Panc1 (cell line): ENCODE measurements around the gene OR5F1.

Experiments used
- POLR2AphosphoS5 ChIP-seq: IDR thresholded peaks from 2 replicates; pipeline ENCODE4 v1.6.1; 2012; ENCODE audit warnings: mild to moderate bottlenecking, low read depth, low read length, moderate library complexity
- TCF7L2 ChIP-seq: IDR thresholded peaks from 2 replicates; pipeline ENCODE4 v1.6.1; 2011; ENCODE audit warnings: mild to moderate bottlenecking, low read depth, low read length, inconsistent platforms
- TF ChIP-seq, protein P1 (sequence below): fragments of 450-650 bp; IDR thresholded peaks from 2 replicates; pipeline ENCODE4 v1.5.1; 2017; ENCODE audit warnings: mild to moderate bottlenecking

DNA sequence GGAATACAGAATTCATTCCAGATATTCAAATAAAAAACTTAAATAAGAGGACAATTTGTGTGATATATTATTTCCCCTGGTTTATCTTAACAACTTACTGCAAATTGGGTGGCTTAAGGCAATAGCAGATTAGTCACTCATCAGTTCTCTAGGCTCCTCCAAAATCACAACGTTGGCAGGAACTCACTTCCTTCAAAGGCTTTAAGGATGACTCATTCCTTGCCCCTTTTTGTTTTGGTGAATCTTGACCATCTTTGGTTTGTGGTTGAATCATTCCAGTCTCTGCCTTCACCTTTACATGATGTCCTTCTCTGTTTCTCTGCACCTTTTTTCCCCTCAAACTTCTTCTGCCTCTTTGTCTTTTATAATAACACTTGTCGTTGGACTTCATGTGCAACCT, 28.0 kb downstream of the OR5F1 start:
- TF ChIP-seq, protein P1, sequence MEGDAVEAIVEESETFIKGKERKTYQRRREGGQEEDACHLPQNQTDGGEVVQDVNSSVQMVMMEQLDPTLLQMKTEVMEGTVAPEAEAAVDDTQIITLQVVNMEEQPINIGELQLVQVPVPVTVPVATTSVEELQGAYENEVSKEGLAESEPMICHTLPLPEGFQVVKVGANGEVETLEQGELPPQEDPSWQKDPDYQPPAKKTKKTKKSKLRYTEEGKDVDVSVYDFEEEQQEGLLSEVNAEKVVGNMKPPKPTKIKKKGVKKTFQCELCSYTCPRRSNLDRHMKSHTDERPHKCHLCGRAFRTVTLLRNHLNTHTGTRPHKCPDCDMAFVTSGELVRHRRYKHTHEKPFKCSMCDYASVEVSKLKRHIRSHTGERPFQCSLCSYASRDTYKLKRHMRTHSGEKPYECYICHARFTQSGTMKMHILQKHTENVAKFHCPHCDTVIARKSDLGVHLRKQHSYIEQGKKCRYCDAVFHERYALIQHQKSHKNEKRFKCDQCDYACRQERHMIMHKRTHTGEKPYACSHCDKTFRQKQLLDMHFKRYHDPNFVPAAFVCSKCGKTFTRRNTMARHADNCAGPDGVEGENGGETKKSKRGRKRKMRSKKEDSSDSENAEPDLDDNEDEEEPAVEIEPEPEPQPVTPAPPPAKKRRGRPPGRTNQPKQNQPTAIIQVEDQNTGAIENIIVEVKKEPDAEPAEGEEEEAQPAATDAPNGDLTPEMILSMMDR: no peak
- TF ChIP-seq POLR2AphosphoS5 (no peak), TCF7L2 (no peak)
